HG03066 (cell line): ENCODE results near the gene PTPRC.

ENCODE experiments used
- ATAC-seq: cut with Tn5 transposase; IDR thresholded peaks from one replicate; pipeline ENCODE4 v1.9.1; 2021; ENCODE audit warnings: low read depth; ENCODE audit not compliant: unreplicated experiment

PTPRC gene

DNA sequence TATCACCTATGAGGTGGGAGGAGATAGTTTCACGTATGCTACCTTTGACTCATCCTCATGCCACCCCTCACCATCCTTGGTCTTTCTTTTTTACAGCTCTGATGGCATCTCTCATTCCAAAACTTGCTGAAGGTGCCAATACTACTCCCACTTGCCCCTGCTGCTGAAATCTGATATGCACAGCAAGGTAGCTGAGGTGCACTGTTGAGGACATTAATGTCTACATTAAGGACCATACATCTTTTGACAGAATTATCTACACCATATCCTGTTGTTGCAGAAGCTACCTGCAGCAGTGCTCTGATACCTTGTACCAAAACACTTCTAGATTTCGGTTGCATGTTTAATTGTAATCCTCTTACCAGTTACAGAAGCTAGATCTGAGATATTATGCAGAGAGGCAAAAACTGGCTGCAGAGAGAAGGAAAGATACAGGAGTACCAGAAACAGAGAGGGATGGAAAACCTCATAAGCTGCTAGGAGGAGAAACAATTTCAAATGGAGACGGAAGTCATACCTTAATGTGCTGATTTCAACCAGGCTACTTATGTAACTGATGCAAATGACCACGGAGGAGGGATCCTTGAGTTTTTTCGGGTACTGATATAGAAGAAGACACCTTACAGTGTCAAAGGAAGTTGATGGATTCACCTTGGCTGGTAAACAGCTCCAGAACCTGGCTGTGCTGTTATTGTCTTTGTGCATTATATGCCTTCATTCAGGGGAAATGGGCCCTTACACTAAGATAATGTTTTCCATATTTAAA lies 19.3 kb upstream of the PTPRC start:
- ATAC-seq, result no peak

DNA sequence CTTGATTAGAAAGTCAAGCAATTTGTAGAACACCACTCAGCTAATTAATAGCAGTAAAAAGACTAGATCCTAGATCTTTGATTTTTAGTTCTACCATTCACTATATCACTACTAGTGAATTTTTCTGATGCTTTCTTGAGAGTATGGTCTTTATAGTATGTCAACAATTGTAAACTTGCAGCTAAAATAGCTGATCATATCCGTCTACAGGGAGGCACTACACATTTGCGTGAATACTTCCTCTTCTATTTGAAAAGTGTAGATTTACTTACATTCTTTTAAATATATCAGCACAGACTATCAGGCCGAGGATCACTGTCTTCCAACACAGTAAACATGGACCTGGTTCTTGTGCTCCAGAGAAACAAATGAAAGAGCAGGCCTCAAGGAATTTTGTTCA lies 18.6 kb upstream of the PTPRC start:
- ATAC-seq, result no peak

DNA sequence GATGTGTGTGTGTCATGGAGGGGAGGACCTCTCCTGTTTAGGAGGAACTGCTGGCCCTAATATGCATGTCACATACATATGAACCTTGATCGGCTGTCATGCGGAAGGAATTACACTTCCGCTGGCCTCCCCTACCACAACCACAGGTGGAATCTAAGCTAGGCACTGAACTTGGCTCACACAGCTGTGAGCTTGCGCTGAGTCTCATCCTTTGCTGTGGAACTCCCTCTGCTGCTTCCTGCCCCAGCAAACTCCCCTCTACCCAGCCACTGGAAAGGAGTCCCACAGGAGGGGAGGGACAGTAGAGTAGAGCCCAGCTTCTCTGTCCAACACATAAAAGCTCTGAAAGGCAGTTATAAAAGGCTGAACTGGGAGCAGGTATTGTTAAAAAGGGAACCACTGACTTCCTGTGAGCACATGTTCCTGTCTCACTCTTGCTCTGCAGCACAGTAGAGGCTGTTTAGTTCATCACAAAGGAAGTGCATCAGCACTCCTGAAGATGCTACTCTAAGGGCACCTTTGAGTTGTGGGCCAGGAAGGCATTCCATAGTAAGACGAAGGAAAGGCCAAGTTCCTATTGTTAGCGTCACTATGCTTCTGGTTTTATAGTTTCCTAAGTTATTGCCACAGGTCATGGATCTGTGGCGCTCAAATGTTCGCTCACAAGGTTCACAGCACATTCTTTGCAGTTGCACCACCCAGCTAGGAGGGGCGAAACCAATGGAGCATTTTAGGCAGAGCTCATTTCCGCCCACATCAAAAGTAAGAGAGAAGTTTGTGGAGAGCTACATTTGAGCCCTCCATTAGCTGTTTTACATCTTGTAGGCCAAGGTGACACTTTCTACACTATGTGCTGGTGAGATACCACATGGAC lies 17.7 kb upstream of the PTPRC start:
- ATAC-seq, result peak; percentile 63

DNA sequence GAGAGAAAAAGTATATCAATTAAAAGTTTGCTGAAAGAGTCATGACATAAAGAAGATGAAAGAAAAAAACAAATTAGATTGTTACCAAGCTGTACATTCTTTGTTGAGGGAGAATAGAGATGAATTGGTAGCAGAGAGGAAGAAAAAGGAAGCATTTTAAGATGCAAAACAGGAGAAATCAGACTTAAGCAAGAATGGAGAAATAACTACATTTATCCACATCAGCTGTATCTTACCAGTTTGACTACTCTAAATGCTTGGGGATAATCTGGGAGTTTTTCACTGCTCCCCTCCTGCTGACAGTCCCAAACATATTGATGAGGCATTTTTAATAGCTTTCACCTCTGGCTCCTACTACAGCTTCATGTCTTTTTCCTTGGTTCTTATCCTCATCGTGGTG lies 16.8 kb upstream of the PTPRC start:
- no peak for ATAC-seq

DNA sequence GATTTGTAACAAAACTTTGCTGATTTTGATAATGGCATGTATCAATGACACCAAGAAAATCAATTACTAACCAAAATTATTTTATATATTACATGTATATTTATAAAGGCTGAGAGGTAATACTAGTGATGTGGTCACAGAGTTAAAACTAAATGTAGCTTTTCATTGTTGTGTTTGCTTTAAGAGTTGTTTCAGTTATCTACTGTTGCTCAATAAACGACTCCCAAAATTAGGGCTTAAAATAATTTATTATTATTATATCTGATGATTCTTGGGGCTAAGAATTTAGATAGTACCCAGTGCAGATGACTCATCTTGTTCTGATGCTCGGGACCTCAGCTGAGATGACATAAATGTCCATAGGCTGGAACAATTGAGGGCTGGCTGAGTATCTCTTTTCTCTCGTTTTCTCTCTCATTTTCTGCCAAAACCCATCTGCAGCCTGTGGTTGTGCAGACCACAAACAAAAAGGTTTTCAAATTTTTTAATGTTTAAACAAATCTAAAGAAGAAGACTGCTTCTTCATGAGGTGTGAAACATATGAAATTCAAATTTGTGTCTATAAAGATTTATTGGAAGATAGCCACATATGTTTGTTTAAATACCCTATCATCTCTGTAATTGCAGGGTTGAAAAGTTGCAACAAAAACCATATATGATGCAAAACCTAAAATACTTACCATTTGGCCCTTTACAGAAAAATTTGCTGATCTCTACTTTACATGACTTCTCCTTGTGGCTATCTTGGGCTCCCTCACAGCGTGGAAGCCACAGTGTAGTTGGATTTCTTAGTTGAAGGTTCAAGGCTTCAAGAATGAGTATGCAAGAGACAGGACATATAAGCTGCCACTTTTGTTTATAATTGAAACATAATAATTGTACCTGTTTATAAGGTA lies 14.8 kb upstream of the PTPRC start:
- ATAC-seq, result no peak

DNA sequence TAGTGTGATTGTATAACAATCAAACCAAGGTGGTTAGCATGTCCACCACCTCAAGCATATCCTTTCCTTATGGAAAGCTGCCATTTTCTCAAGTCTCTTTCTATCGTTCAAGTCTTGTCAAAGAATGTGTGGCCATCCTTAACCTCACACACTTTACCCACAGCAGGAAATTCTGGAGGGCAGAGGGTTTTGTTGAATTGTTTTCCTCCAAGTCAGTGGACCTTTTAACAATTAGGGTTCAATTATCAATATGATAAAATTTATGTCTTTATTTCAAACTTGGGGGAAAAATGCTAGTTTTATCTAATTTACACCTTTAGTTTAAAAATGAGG lies 14.2 kb upstream of the PTPRC start:
- ATAC-seq, result no peak

DNA sequence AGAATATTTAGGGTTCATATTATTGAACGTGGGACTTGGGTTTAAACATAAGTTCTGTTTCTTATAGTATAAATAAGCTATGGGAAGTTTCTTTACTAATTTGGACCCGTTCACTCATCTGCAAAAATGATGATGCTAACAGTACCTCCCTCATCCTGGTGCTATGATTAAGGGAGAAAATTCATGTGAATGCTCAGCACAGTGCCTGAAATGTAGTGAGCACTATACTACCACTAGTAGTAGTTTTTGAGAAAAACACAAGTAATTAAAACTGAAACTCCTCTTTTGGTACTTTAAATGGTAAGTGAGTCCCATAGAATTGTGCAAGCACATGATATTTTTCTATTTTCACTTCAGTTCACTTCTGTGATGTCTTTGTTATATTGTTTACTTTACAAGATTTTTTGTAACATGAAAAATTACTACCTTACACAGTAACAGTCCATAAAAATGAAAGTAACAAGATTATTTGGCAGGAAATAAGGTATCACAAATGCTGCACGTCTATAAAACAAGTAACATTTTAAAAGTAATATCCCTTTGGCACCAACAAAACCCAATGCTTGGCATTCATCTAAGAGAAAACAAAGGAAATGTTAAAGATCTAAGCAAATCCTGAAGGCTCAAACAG lies 11.3 kb upstream of the PTPRC start:
- no peak for ATAC-seq

DNA sequence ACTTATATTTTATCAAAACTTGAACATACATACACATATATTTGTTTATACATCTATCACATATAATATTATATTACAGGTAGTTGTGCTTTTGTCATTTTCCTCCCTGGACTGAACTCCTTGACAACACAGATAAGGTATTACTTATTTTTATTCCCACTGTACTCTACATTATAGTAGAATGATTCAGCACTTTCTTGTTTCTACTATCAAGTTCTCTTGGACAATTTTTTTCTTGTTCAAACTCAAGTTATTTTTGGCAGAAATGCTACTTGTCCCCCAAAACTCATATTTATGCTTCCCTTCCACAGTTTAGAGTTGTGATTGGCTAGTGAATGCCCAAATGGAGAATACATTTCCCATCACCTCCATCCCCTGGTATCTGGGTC lies 10.8 kb upstream of the PTPRC start:
- no peak for ATAC-seq

DNA sequence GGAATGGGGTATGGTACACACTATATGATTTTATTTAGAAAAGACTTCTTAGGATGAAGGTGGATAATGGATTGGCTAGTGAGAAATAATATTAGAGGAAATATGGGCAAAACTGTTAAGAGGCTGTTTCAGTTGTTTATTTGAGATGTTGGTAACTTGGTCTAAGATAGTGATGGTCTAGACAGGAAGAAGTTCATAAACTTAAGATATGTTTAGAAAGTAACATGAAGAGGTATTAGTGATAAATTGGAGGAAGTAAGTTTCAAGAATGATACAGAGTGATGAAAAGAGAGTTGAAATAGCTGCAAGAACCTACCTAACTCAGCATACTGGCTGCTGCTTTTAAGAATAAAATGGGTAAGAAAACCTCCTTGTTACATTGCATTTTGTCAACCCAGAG lies 9.2 kb upstream of the PTPRC start:
- no peak for ATAC-seq

DNA sequence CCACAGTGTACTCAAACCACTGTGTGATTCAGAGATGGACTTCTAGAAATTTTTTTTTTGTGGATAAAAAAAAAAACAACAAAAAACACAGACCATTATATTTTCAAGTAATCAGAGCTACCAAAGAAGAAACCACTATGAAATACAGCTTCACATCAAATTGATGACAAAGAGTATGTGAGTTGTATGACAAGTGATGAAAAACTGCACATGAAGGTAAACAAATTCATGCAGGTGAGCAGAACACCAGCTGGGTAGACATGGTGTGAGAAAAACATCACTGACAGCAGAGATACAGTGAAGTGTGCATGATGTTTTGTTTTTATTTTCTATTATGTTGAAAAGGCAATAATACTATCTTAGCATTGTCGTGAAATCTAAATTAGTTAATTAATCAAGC lies 8.0 kb upstream of the PTPRC start:
- no peak for ATAC-seq

DNA sequence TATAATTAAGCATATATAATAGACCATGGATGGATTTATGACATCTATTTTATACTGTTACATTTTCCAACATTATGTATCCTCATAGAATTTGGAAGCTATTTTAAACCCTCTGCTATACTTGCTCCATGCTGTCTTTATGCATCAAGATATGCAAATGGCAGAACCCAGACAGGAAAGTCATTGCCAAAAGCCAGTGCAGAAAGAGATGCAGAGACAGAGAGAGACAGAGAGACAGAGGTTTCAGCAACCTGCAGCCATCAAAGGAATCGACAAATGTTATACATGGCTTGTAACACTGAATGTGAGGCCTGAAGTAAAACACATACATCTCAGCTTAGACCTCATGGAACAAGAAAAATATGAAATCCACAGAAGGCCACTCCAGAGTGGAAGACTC lies 7.5 kb upstream of the PTPRC start:
- no peak for ATAC-seq

DNA sequence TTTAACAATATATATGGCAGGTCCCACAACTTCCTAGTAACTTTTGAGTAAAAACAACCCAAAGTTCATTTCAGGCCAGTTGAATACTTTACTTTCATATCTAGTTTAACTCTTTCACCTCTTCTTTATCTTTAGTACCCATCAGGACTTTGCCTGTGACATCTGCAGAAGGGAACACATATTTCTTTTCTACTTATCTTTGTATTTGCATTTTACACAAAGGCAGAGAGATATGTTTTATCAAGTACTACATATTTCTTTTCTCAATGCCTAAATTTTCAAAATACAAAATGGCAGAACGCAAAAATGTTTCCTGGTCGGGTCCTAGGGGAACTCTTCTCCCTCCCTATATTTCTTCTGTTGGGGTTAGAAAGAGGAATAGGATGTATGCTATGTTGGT lies 6.8 kb upstream of the PTPRC start:
- no peak for ATAC-seq

DNA sequence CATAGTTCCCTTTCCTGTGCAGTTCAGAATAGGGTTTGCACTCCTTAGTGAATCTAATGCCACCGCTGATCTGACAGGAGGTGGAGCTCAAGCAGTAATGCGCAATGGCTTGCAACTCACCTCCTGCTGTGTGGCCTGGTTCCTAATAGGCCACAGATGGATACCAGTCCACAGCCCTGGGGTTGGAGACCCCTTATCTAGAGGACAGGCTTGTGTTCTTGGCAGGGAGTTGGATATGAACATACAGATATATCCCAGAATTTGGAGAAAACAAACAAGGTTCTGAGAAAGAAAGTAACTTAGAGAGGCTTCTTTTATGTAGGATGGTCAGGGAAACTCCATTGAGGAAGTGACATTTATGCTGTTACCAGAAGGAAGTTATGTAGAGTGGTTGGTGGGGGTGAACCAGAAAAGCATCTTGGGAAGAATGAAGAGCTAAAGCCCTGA lies 5.1 kb upstream of the PTPRC start:
- no peak for ATAC-seq

DNA sequence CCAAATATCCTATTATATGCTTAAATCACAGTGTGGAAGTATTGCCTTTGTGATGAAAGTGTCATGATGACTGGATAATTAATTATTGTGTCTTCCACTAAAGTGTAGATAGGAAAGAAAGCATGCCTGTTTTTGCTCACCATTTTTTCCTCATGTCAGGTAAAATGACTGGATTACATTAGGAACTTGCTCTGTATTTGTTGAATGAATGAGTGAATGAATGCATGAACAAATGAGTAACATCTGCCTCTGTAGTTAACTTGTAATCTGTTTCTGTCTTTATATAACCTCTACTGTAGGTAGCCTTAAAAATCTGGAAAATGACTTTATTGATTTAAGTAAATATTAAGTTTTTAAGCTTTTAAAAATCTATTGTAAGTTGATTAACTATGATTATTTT lies 2.9 kb upstream of the PTPRC start:
- ATAC-seq, result no peak

DNA sequence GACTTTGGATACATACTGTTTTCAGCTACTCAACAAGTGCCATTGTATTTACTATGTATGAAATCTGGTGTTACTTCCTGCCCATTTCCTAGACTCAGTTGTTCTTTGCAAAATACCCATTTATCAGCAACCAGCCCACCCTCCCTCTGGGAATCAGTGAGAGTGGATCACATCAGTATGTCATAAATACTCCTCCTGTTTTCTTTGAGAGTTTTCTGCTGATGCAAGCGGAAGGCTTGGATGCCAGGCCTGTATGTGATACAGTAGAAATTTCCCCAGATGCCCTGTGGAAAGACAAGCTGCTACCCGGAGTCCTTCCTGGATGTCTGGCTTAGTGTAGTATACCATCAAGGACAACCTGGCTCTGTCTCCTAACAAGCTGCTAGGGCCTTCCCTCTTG lies 2.4 kb upstream of the PTPRC start:
- ATAC-seq, result no peak

DNA sequence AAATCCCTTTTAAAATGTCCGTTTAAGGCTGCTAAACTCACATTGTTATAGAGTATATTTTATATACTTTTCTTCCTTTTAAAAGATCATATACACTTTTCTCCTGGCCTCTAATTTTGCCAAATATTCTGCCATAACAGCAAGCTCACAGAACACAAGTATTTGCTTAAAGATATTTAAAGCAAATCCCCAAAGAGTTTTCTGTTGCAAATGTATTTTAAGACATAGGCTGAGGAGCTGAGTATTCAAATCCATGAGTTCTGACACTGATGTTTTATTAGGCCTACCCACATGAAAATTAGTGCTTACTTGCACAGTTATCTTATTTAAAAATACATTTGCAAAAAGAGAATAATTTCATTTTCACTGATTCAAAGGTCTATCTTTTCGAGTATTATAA lies 1.7 kb upstream of the PTPRC start:
- ATAC-seq, result no peak

DNA sequence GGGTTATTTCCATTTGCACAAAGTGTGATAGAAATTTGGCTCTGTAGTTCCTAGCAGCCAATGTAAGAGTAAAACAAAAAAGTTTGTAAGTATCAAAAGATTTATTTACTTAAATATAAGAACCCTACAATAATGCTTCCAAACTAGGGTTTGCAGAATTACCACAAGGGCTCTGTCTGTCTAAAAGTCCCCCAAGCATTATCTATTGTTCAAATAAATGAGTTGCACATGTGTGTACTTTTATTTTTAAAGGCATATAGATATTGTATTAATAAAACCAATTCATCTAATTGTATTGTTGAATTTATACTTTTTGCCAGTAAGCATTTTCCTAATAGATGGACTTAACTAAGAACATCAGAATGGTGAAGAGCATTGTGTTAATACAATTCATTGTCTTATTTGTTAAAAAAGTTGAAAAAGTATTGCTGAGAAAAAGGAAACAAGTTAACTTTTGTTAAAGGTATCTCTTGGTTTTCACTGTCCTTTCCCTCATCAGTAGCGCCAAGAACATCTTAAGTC lies 863 bp upstream of the PTPRC start:
- ATAC-seq, result no peak

DNA sequence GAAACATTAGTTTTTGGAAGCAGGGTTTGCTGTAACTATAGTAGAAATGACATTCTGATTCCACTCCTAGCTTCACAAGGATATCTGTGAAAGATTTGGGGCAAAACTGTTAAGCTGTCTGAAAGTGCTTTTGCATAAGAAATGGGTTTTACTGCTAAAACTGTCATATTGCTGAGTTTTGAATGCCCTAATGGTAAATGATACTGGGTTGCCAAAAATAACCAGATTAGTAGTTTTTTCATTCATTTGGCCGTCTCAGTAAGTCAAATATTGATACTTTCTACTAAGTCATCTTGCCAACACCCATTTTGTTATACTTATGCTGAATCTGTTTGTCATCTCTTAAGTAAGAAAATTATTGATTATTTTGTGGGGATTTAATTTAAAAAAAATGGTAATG lies 399 bp upstream of the PTPRC start:
- peak; percentile 16 for ATAC-seq

DNA sequence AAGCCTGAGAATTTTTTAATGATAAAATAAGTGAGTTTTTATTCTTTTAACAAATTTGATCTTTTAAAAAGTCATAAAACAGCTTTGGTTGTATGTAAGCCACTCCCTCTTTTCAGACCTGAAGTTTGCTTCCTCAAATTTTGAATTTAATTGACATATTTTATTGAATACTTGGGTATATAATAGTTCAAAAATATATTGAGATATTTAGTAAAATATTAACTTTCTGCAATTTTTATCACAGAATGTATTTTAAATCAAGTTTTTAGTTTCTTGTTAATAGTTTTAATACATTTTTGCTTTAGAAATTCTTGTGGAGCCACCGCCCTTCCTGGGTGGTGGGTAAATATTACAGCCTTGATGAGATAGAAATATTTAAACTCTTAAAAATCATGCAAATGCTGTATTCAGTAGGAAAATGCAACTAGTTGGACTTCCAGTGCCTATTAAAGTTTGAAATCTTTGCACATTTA lies 867 bp downstream of the PTPRC start:
- ATAC-seq, result no peak

DNA sequence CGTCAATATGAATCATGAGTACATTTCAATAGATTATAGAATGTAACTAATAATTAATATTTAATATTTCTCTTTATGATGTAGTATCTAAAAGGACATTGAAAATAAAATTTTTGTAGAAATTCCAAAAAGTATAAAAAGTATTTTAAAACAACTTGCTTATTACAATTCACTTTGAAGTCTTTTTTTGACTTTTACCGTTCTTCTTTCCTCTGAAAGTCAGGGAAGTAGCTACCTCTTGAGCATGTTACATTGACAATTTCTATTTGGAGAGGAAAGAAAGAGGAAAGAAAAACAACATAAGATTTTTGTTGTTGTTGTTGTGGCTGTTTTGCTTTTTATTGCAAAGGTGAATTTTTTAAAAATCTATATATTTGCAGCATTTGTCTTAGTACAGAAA lies 1.3 kb downstream of the PTPRC start:
- ATAC-seq, result no peak
